NCI-H2107 treated with DMSO at 0.1 percent for 48 hours (cell line): ENCODE data around the gene RIPK3.

ENCODE experiments used
- DNase-seq: peaks from one replicate; lab custom pipeline; 2025; ENCODE audit not compliant: unreplicated experiment; lab: John Stamatoyannopoulos, UW

Gene RIPK3

DNA sequence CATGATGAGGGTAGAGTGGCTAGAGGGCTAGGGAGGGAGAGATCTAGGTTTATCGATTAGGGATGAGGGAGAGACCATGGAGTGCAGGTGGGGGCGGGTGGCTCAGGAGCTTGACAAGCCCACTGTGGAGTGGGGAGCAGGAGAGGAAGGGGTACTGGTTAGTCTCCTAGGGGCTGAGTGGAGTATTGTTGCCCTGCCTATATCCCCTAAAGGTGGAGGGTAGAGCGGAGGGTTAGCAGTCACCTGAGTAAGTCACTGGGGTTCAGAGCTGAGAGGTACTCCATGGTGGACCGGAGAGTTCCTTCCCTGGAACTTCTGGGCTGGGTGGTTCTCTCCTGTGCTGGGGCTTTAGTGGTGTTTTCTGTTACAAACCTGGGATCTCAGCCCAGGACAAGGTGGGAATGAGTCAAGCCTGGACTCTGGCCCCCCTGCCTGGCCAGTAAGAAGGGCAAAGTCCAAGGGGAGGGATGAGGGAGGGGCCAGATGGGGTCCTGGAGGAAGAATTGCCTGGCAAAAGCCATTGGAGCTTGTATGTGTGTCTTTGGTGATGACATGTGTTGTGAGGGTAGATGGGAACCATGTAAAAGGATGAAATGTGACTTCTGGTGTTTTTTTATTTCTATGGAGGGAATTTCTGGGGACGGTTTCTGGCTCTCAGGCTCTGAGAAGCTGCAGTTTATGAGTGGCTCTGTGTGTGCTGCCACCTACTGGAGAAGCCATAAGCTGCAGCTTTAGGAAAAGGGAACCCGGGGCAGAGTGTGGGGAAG lies 32.0 kb downstream of the RIPK3 start, which contains the start of gene CIDEB:
CIDEB (minus strand) TSS at position 403 of the 767 bp plus-strand sequence; CDS start at position 284, 119 bp downstream.
- peak; percentile 25 for DNase-seq

DNA sequence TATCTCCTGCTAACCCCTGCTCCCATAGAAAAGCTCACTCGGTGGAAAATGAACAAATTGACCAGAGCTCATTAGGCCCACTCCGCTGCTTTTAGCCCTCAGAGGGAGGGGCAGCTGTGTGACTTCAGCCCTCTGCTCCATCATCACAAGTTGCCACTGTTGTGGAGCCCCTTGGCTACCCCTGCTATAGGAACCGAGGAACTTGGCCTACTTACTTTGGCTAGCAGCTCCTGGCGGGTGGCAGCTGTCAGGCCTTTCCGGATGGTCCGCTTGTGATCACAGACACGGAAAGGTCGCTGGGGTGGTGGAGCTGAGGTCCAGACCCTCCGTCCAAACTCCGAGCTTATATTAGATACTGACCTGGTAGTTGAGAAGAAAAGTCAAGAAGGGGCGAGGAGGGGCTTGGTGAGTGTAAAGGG lies 32.6 kb downstream of the RIPK3 start:
- DNase-seq = no peak

DNA sequence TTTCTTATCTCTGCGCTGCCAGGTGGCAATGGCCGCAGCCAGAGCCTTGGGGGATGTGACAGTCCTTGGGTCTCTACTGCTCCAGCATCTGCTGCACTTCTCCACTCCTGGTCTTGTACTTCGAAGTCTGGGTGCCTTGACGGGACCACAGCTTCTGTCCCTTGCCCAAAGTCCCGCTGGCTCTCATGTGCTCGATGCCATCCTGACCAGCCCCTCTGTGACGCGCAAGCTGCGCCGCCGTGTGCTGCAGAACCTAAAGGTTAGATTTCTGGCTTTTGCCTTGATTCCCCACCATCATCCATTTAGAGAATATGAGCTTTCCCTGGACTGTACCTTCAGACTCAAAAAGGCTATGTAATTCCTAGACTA lies 35.8 kb downstream of the RIPK3 start:
- no peak for DNase-seq

DNA sequence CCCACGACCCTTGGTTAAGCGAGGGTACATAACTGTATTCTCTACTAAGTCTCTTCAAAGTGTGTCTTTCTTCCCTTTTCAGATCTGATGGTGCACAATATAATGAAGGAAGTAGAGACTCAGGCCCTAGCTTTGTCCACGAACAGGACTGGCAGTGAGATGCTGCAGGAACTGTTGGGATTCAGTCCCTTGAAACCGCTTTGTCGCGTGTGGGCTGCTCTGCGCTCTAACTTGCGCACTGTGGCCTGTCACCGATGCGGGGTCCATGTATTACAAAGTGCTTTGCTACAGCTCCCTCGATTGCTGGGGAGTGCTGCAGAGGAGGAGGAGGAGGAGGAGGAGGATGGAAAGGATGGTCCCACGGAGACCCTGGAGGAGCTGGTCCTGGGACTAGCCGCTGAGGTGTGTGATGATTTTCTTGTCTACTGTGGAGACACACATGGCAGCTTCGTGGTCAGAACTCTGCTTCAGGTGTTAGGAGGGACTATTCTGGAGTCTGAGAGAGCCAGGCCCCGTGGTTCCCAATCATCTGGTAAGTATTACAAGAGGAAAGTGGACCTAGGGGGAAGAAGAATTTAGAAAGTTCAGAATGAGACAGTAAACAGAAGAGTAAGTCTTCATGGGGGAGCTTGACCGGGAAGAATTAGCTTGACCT lies 39.3 kb downstream of the RIPK3 start:
- no peak for DNase-seq

DNA sequence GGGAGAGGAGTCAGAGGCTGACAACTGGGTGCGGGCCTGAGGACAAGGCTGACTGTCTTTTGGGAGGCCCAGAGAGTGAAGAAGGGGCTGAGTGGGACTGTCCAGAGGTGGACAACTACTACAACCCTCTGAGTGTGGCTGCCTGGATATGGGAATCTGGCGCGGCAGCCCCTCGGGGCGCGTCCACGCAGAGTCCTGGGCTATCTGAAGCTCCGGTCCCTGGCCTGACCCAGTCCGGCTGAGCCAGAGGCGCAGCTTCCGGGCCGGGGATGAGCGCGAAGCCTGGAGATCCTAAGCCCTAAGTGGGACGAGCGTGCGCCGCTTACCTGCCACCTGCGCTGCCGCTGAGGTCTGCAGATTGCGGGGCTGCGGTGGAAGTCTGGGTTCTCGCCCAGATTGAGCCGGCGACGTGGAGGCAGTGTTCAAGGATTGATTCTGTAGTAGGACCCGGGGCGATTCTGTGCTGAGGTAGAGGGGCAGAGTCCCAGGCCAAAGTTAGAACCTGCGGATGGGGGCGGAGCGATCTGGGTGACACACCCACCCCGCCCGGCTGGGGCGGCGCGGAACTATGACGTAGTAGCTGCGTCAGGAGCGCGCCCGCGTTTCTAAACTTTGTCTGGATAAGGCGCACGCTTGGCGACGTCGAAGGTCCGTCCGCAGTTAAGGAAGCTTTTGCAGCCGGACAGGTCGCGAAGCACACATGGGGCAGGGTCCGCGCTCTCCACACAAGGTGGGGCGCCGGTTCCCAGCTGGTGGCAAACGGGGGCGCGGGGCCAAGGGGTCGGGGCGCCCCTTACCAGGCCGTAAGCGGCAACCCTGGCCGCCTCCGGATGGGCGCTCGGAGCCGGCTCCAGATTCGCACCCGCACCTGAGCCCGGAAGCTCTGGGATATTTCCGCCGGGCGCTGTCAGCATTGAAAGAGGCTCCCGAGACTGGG lies 40.3 kb downstream of the RIPK3 start, which contains the start of the genes DHRS1 and NOP9:
DHRS1 (minus strand) TSS at position 526 of the 937 bp plus-strand sequence. CDS start 674 bp downstream, outside the sequence.
NOP9 (plus strand) TSS at position 596 of the 937 bp plus-strand sequence; CDS start at position 701, 105 bp downstream.
- peak; percentile 83 for DNase-seq

DNA sequence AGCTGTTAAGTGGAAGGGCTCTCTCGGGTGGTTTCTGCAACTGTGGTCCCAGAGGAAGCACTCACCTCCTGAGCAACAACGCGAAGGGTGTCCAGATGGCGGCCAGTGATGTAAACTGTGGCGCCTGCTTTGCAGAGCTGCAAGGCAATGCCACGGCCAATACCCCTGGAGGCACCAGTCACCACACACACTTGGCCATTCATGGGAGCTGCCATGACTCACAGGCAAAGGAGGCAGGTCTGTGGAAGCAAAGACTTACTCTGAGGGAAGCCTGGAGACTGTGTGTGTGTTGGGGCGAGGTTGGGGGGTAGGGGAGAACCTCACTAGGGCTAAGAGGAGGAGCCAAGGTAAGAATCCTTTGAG lies 40.9 kb downstream of the RIPK3 start:
- DNase-seq = no peak

DNA sequence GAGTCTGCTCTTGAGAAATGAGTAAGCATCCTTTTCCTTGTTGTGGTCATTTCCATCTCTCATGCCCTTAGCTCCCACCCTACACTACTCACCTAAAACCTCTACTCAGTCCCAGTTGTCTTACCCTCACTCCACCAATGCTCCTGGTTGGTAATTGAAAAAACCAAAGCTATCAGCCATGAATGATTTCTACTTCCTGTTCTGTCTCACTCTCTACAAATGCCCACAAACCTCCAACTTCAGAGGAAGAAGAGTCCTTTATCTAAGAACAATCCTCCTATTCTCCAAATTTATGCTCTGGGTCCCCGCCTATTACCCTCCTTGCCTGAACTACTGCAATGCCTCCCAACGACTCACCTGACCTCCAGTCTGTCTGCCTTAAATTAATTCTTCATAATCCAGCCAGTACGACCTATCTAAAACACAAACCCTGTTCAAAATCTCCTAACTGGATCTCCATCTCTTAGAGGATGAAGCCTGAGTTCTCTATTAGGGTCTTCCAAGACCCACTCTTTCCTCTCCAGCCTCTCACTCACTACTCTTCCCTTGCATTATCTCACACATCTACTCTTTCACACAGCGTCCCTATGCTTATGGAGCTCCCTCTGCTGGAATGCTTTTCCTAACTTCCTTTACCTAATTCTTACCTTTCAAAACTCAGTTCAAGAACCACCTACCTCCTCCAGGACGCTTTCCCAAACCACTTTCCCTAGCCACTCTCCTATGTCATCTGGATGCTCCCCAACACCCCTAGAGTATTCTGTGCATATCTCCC lies 42.4 kb downstream of the RIPK3 start:
- peak; percentile 56 for DNase-seq

DNA sequence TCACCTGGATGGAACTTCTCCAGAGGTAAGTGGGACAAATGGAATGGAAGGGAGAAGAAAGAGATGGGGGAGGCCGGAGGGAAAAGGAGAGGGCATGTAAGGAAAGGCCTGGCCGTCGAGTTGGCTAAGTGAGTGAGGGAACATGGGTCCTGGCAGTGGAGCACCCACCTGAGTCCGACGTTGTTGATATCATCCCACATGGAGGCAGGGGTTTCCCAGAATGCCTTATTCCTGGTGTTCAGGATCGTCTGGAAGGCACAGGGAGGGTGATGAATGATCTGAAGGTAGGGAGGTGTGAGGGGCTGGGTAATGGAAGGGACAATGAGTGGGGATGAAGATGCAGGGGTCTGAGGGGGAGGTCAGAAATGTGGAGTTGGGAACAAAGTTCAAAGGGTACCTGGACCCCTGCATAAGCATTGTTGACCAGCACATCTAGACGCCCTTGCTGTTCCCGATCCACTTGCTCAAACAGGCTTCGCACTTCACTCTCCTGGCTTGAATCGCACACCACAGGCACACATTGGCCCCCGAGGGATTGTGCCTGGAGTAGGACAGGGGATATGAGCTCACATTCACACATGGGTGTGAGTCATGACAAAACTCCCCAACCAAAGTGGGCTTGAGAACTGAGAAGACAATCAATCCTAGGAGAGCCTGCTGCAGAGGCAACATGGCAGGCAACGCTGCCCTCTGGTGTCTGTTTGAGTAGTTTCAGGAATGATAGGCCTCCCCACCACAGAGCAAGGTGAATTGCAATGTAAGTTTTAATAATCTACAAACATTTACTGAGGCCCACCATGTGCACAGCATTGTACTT lies 43.2 kb downstream of the RIPK3 start:
- peak; percentile 61 for DNase-seq

DNA sequence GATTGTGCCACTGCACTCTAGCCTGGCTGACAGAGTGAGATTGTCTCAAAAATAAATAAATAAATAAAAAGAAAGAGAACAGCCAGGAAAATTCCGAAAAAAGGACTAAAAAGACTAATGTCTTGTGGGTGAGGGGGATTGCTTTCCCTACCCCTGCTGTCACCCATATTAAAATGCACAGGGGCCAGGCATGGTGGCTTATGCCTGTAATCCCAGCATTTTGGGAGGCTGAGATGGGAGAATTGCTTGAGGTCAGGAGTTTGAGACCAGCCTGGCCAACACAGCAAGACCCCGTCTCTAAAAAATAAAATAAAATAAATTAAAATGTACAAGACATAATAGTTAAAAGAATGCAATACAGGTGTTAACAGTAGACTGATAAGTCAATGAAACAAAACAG lies 46.3 kb downstream of the RIPK3 start:
- DNase-seq = no peak

DNA sequence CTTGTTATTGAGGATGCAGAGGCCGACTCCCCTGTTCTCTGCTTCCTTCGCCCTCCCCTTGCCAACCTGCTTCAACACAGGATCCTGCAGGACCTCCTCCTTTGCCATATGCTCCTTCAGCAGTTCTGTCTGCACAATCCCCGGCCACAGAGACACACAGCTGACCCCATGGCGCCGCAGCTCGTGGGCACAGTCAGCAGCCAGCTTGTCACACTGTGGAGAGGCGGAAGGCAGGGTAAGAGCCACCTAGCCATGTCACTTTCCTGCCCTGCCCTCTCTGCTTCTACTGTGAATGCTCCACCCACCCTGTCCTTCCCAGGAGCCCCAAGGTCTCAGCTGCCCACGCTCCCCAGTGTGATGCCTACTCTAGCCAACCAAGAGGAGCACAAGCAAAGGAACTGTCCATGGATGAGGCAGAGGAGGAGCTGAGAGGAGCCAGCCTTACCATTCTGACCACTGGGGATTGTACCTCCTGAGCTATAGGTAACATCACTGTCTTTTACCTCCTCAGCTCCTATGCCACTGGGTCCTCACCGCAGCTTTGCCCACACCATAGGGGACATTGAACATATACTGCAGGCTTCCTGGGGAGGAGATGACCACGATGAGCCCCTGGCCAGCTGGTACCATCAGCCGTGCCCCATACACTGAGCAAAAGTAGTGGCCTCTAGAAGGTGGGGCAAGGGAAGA lies 47.5 kb downstream of the RIPK3 start:
- DNase-seq = no peak

DNA sequence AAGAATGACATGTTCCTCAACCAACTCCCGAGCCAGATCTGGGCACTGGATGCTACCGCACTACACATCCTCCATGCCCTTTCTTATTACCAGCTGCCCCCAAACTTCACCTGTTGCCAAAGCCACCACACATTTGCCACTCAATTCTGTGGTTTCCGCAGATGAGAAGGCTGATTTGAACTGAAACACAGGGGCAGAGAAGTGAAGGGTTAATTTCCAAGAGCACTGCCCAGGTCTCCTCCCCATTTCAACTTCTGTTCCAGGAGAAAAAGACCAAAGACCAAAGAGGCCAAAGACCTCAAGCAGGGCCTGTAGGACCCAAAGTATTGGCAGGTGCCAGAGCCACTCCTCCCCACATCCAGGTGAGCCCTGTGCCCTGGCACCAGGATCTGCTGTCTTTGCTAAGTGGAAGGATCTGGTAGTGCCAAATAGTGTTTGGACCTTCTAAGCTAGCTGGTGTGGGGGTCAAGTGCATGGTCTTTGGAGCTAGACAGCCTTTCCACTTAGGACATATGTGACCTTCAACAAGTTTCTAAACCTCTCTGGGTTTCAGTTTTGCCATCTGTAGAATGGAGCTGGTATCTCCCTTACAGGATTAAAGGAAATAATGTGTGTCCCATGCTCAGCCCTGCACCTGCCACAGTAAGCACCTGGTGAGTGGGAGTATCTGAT lies 48.2 kb downstream of the RIPK3 start:
- no peak for DNase-seq

DNA sequence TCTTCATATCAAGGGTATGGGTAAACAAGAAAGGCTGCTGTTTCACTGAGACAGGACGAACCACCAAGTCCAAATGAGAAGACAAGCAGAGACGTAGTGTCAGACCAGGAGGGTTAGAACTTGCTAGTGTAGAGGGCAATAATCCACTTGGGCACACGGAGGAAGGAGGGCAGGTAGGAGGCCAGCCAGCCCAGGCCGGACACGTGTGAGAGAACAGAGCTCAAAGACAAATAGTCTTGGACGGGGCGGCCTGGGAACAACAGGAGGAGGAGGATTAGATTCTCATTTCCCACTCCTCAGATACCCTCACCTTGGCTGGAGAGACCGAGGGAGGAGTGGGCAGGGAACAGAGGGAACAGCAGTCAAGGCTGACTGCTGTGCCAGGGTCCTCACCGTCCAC lies 49.0 kb downstream of the RIPK3 start:
- DNase-seq = no peak

DNA sequence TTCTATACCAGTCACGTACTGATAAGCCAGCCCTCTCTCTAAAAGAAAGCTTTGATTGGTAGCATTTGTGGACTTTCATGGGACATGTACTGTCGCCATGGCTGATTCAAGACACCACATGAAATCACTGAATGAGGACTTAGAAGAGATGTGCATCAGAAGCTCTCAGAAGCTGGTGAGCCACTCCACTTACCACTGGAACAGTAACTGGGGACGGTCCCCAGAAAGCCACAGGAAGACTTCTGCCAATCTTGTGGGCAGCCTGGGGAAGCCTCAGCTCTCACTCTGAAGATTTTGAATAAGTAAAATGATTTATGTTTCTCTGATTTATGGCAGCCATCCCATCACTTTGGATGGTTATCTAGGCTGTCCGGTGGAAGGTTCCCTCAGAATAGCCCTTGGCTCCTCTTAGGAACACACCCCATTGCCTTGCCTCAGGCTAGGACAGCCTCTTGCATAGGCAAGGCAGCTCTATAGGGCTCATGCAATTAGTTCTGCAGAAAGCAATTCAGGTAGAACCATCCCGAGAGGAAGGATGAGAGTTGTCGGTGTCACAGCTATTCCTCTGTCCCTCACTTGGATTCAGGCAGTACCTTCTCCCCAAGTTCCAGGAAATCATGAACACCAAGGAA lies 50.0 kb downstream of the RIPK3 start:
- no peak for DNase-seq

DNA sequence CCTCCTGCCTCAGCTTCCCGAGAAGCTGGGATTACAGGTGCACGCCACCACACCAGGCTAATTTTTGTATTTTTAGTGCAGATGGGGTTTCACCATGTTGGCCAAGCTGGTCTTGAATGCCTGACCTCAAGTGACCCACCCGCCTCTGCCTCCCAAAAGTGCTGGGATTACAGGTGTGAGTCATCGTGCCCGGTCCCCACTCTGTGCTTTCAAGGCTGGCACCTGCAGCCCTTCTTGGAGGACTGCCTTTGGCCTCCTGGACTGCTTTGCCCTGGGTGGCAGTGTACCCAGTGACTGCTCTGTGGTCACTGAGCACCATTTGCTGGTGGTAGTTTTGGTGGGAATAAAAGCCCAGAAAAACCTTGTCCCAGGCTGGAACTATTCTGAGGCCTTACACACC lies 52.8 kb downstream of the RIPK3 start:
- DNase-seq = no peak
